Measurements from ENCODE around the gene NIP7.
"Not testable (repeated sequence)": the region's sequence is repeated elsewhere in the genome, so short reads cannot be mapped to it uniquely, and the experiment has no call there.

Gene NIP7

DNA sequence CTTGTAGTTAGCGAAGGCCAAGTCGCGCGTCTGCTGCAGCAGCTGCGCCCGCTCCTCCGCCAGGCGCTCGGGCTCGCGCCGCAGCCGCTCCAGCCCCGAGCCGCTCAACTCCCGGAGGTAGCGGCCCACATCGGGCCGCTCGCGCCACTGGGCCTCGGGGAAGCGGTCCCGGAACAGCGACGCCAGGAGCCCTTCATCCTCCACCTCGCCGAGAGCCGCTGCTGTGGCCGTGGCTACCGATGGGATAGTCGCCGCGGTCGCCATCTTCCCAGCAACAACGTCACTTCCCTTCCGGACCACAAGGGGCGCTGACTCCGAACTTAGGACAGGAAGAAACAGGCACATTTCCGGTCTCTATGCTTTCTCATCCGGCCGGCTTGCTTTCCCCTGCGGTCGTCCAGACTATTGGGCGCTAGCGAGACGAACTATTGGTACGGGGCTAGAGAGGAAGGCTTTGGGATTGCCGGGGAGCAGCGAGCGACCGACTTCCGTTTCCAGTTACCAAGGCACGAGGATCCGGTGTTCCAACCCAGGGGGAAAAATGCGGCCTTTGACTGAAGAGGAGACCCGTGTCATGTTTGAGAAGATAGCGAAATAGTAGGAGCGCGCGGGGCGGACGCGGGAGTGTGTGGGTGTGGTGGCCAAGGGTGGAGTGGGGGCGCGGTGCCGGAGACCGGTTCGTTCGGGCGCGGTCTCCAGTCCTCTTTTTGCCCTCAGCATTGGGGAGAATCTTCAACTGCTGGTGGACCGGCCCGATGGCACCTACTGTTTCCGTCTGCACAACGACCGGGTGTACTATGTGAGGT is at the start of gene NIP7, which contains the start of gene COG8:
TSS of gene NIP7 (plus strand) at position 484 of the 806 bp plus-strand sequence. CDS start at position 542, 58 bp downstream.
TSS of gene COG8 (minus strand) at position 276 of the 806 bp plus-strand sequence. CDS start at position 264, 12 bp downstream.
- DNase-seq (ENCODE audit: low read depth in 2 of 2) = peak; percentile 74 to 85

DNA sequence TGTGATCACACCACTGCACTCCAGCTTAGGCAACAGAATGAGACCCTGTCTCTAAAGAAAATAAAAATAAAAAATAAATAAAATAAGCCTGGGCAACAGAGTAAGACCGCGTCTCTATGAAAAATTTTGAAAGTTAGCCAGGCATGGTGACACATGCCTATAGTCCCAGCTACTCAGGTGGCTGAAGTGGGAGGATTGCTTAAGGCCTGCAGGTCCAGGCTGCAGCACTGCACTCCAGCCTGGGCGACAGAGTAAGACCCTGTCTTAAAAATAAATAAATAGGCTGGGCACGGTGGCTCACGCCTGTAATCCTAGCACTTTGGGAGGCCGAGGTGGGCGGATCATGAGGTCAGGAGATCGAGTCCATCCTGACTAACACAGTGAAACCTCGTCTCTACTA is 47.9 kb upstream of the NIP7 start:
- DNase-seq (ENCODE audit: low read depth in 2 of 2) = not testable (repeated sequence)

DNA sequence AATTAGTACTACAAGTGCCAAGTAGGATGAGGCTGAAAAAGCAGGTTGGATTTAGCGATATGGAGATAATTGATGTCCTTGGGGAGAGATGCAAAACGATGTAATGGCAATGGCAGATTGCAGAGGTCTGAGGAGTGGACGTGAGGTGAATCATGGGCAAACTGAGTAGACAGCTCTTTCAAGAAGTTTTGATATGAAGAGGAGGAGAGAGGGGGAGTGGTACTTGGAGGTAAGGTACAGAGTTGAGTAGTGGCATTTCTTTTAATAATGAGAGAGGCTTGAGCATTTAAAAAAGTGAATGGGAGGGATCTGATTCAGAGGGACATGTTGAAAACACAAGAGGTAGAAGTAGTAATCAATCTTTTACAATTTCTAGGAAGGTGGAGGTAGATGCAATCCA is 46.2 kb upstream of the NIP7 start:
- no peak for DNase-seq (ENCODE audit: low read depth in 2 of 2)

- DNase-seq (ENCODE audit: low read depth in 2 of 2) = no peak
Measured at GRCh38 chr16:69294051-69294450, 45.5 kb upstream of the NIP7 start.

GRCh38 chr16:69296771-69297170 is 42.8 kb upstream of the NIP7 start:
- not testable (repeated sequence) for DNase-seq (ENCODE audit: low read depth in 2 of 2)

DNA sequence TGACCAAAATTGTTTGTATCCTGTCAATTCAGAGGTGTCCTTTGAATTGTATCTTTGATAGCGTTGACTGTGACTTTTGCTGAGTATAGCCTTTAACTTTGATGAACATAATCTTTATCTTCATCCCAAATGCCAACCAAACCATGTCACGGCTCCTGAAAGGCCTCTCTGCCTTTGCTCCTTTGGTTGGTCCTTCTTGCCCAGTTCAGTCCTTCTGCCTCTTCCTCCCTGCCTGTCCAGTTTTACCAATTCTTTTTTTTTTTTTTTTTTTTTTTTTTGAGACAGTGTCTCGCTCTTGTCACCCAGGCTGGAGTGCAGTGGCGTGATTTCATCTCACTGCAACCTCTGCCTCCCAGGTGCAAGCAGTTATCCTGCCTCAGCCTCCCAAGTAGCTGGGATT is 41.3 kb upstream of the NIP7 start:
- no peak for DNase-seq (ENCODE audit: low read depth in 2 of 2)

DNA sequence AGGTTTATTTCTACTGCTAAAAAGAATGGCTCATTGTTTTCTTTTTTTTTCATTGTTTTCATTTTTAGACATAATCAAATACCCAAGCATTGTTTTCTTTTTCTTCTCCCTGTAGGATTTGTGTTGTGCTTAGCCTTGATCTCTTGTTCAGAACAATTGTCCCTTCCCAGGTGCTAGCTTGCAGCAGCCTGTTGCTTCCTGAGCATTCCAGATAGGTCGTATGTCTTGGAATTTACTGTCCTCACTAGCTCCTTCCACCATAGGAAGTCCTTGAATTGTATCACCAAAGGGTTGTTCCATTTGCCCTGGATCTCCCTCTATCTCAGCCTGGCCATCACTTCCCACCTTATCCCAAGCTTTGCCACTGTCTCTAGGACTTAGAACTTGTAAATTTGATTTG is 38.4 kb upstream of the NIP7 start:
- DNase-seq (ENCODE audit: low read depth in 2 of 2) = no peak

- no peak for DNase-seq (ENCODE audit: low read depth in 2 of 2)
Measured at GRCh38 chr16:69301861-69302260, 37.7 kb upstream of the NIP7 start.

- no peak for DNase-seq (ENCODE audit: low read depth in 2 of 2)
Measured at GRCh38 chr16:69302301-69302700, 37.3 kb upstream of the NIP7 start.

DNA sequence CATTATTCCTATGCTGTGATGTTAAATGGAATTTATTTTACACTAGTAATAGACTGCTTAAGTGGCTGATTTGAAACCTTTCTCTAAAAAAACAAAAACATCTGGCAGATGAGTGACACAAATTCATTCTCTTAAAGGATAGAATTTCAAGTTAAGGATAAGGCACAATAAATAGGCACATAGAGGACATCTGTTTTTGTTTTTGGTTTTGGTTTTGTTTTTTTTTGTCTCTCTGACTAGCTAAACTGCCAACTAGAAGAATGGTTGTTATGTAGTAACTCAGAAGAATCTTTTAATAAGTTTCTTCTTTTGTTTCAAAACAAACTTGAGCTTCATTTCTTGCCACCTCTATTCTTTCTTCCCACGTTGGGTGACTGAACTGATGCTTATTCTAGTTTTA is 33.5 kb upstream of the NIP7 start:
- no peak for DNase-seq (ENCODE audit: low read depth in 2 of 2)

DNA sequence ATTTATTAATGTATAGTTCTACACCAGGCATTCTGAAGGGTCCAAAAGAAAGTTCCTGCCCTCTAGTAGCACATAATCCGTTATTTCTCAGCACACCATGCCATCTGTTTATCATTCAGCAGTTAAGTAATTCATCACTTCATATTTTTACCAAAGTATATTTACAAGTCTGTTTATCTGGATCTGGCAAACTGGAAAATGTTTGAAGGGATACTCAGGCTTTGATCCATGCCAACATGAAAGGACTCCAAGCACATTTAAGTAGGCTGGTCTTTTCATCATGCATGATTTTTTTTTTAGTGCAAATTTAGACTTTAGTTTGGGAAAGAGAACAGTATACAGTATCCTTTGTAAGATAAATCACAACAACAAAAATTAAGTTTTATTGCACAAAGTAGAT is 32.5 kb upstream of the NIP7 start:
- no peak for DNase-seq (ENCODE audit: low read depth in 2 of 2)

DNA sequence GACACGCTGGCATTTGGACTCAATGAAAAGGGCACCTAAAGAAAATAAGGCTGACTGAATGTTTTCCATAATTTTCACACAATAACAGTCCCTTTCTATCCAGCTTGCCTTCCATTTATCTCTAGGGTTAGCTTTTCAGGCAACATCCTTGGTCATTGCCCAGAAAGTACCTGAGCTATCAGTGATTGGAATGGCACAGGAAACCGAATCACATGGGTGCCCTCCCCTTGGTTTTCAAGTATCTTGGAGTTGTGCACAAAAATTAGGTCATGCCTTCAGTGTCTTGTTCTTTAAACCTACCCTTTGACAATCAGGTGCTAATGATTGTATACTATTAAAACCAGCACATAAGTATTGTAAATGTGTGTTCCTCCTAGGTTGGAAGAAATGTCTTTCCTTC is 31.7 kb upstream of the NIP7 start:
- DNase-seq (ENCODE audit: low read depth in 2 of 2) = no peak

- DNase-seq (ENCODE audit: low read depth in 2 of 2) = no peak
Measured at GRCh38 chr16:69309316-69309715, 30.3 kb upstream of the NIP7 start.

- peak; percentile 96 for DNase-seq (ENCODE audit: low read depth in 2 of 2)
Measured at GRCh38 chr16:69310653-69311532, 28.7 kb upstream of the NIP7 start, which contains the start of gene VPS4A. TSS of gene VPS4A (plus strand) at chr16:69311350. CDS start at chr16:69311512, 162 bp downstream.

GRCh38 chr16:69311533-69312387 is 27.8 kb upstream of the NIP7 start:
- DNase-seq (ENCODE audit: low read depth in 2 of 2) = no peak

- no peak for DNase-seq (ENCODE audit: low read depth in 2 of 2)
Measured at GRCh38 chr16:69313469-69313868, 26.1 kb upstream of the NIP7 start.

DNA sequence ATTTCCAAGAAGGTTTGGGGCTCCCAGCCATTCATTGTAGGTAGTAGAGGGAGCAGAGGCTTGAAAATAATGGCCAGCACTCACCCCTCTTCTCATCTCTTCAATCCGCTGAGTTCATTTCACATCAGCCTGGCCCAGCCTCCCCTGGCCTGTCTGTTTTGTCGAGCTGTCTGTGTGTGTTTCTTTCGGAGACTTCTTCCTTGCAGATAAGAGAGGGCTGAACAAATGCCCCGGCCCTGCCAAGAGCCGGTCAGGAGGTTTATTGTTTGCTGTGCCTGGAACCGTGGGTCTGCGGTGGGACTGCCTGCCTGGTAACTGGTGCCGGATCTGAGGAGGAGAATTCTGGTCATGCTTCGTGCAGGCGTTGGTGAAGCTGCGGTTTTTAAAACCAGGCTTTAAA is 25.0 kb upstream of the NIP7 start:
- DNase-seq (ENCODE audit: low read depth in 2 of 2) = no peak

DNA sequence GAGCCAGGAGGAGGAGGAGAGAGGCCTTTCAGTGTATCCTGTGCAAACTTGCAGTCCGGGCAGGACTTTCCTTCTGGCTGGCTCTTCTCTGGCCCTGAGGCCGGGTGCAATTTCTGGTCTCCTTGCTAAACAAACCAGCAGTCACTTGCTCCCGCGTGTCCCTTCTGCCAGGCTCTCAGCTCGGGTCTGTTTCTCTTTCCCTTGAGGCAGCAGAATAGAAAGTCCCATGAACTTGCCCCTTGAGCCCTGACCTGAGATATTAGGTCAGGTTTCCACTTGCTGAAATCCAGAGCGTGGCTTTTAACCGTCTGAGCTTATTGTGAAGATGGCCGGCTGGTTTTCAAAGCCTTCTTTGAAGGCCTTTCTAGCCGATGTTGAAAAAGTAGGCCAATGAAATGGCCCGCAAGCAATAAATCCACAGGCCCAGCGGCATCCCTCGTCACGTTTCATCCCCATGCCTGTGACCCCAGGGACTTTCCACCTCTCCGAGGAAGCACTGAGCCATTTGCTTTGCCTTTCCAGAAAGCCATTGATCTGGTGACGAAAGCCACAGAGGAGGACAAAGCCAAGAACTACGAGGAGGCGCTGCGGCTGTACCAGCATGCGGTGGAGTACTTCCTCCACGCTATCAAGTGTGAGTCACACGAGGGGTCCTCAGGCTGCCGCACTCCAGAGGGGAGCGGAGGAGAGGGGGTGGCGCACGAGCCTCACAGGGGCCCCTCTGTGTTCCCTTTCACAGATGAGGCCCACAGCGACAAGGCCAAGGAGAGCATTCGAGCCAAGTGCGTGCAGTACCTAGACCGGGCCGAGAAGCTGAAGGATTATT is 23.9 kb upstream of the NIP7 start:
- DNase-seq (ENCODE audit: low read depth in 2 of 2) = no peak

DNA sequence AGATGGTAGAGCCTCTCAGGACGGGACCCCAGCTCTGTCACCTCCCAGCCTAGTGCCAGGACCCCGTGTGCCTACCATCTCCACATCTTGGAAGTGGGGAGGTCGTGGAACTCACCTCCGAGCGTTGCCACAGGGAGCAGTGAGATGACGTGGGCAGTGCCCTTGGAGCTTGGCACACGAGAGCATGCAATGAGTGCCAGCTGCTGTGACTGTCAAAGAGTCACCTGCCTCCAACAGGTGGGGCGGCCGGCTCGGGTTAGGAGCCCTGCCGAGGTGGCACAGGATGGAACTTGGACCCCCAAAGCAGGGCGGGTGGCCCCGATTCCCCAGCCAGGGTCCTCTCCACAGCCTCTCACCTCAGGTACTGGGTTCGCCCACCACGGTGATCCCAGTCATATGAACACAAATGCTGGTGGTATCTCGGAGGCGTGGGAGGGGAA is 23.0 kb upstream of the NIP7 start:
- no peak for DNase-seq (ENCODE audit: low read depth in 2 of 2)

- DNase-seq (ENCODE audit: low read depth in 2 of 2) = no peak
Measured at GRCh38 chr16:69318177-69318910, 21.2 kb upstream of the NIP7 start.
